C4-2B (cell line): ENCODE measurements around the gene SLC15A2.

Source experiments
- ZFX ChIP-seq: fragments of 450-650 bp; IDR thresholded peaks from 2 replicates; pipeline ENCODE4 v1.6.1; 2017
- TF ChIP-seq, protein P1 (sequence below): fragments of 450-650 bp; conservative IDR thresholded peaks from 2 replicates; pipeline ENCODE4 v1.5.1; 2017; ENCODE audit warnings: mild to moderate bottlenecking

DNA sequence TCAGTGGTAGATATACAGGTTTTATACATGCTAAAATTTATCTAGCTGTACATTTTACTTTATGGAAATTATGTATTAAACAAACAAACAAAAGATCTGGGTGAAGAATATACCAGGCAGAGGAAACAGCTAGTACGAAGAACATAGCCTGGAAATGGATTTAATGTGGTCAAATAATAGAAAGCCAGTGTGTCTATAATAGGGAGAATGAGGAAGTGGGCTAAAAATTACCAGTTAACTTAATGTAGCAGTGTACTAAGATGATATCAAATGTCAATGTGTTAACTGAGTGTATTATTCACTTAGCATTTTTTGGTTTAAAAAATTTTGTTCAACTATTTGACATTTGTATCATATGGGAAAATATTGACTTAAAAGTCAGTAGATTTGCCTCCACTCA is 22.8 kb upstream of the SLC15A2 start:
- TF ChIP-seq, protein P1, sequence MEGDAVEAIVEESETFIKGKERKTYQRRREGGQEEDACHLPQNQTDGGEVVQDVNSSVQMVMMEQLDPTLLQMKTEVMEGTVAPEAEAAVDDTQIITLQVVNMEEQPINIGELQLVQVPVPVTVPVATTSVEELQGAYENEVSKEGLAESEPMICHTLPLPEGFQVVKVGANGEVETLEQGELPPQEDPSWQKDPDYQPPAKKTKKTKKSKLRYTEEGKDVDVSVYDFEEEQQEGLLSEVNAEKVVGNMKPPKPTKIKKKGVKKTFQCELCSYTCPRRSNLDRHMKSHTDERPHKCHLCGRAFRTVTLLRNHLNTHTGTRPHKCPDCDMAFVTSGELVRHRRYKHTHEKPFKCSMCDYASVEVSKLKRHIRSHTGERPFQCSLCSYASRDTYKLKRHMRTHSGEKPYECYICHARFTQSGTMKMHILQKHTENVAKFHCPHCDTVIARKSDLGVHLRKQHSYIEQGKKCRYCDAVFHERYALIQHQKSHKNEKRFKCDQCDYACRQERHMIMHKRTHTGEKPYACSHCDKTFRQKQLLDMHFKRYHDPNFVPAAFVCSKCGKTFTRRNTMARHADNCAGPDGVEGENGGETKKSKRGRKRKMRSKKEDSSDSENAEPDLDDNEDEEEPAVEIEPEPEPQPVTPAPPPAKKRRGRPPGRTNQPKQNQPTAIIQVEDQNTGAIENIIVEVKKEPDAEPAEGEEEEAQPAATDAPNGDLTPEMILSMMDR: no peak
- no peak for TF ChIP-seq ZFX
